Body of pancreas (tissue), 4 donors: Measurements from ENCODE around the gene SH3GL3.

ENCODE experiments used
- CTCF ChIP-seq, 7 experiments: fragments of 450-650 bp in 4 of 7; fragments of 200-600 bp in 3 of 7; sonication (generic) in 3 of 7; IDR thresholded peaks; one replicate each; pipeline ENCODE4 v1.5.1; 2016 to 2019; ENCODE audit warnings: antibody characterized with exemption in 7 of 7
- POLR2A ChIP-seq, 3 donors: fragments of 450-650 bp; IDR thresholded peaks; one replicate each; pipeline ENCODE4 v1.6.1; 2016; ENCODE audit warnings: antibody characterized with exemption in 3 of 3, mild to moderate bottlenecking in 2 of 3

- TF ChIP-seq CTCF (IDR thresholded peaks at IDR 0.05) (no peak), POLR2A (IDR thresholded peaks at IDR 0.05) (no peak)
These were observed 724 bp upstream of the SH3GL3 start for GRCh38 chr15:83446417-83446816.
